ENCODE results near the gene PDZK1IP1. TPM values are rescaled to one million over a fixed set of nuclear protein-coding genes. Genes with fewer than 3 reads are reported as not detected.
"Not testable (repeated sequence)": the region's sequence is repeated elsewhere in the genome, so short reads cannot be mapped to it uniquely, and the experiment has no call there.

PDZK1IP1 gene
- total RNA-seq, 4 donors from 2014 or later: 121 to 267 (median 125) TPM

- intact Hi-C loops (cut with DNase I; ENCODE audit: low total_unique reads): no loop called here
- DNase-seq (ENCODE audit: low spot score in 2 of 2): no peak
- H3K4me3 ChIP-seq (ENCODE audit: low read depth, poor library complexity, severe bottlenecking): no peak overlapping the region
- TF ChIP-seq CTCF (IDR thresholded peaks at IDR 0.05): no peak
- TF ChIP-seq POLR2A (IDR thresholded peaks at IDR 0.05): no peak
- 39 to 44% methylated on average over 11 of the region's 11 CpGs for WGBS, 2 donors
These were observed 18.6 kb upstream of the PDZK1IP1 start for GRCh38 chr1:47208374-47208850.

- 60 to 69% methylated on average over 8 of the region's 8 CpGs for WGBS, 2 donors
- intact Hi-C loops (cut with DNase I; ENCODE audit: low total_unique reads): no loop called here
- no peak for DNase-seq (ENCODE audit: low spot score in 2 of 2)
- no peak overlapping the region for H3K4me3 ChIP-seq (ENCODE audit: low read depth, poor library complexity, severe bottlenecking)
- TF ChIP-seq POLR2A (IDR thresholded peaks at IDR 0.05) (no peak), CTCF (IDR thresholded peaks at IDR 0.05) (no peak)
These were observed 18.1 kb upstream of the PDZK1IP1 start for GRCh38 chr1:47207803-47208373.

- no peak for TF ChIP-seq POLR2A (IDR thresholded peaks at IDR 0.05)
- TF ChIP-seq CTCF (IDR thresholded peaks at IDR 0.05): no peak
- H3K4me3 ChIP-seq (ENCODE audit: low read depth, poor library complexity, severe bottlenecking): no peak overlapping the region
- DNase-seq (ENCODE audit: low spot score in 2 of 2): no peak
- intact Hi-C loops (cut with DNase I; ENCODE audit: low total_unique reads): no loop called here
- 92 to 93% methylated on average over 5 of the region's 5 CpGs for WGBS, 2 donors
These were observed 16.1 kb upstream of the PDZK1IP1 start for GRCh38 chr1:47205918-47206317.

GRCh38 chr1:47203504-47203903 is 13.7 kb upstream of the PDZK1IP1 start:
- H3K4me3 ChIP-seq (ENCODE audit: low read depth, poor library complexity, severe bottlenecking); DNase-seq (ENCODE audit: low spot score in 2 of 2); intact Hi-C loops (cut with DNase I; ENCODE audit: low total_unique reads): not testable (repeated sequence)
- WGBS, 2 donors: 19 to 28% methylated on average over 2 of the region's 2 CpGs

GRCh38 chr1:47201179-47201578 is 11.3 kb upstream of the PDZK1IP1 start:
- no peak for TF ChIP-seq POLR2A (IDR thresholded peaks at IDR 0.05)
- no peak for TF ChIP-seq CTCF (IDR thresholded peaks at IDR 0.05)
- WGBS, 2 donors: 25 to 40% methylated on average over 4 of the region's 4 CpGs
- DNase-seq (ENCODE audit: low spot score in 2 of 2): no peak
- intact Hi-C loops (cut with DNase I; ENCODE audit: low total_unique reads): no loop called here
- H3K4me3 ChIP-seq (ENCODE audit: low read depth, poor library complexity, severe bottlenecking): no peak overlapping the region

GRCh38 chr1:47198214-47198613 is 8.4 kb upstream of the PDZK1IP1 start:
- no peak for DNase-seq (ENCODE audit: low spot score in 2 of 2)
- WGBS, 2 donors: 84 to 85% methylated on average over 4 of the region's 4 CpGs
- TF ChIP-seq POLR2A (IDR thresholded peaks at IDR 0.05): no peak
- TF ChIP-seq CTCF (IDR thresholded peaks at IDR 0.05): no peak
- H3K4me3 ChIP-seq (ENCODE audit: low read depth, poor library complexity, severe bottlenecking): no peak overlapping the region
- intact Hi-C loops (cut with DNase I; ENCODE audit: low total_unique reads): no loop called here

All from lower leg skin (tissue), 4 donors.